DOHH2 (cell line): ENCODE results near the gene NCOA5.

Experiments
- H3F3A ChIP-seq: fragments of 200-600 bp; sonication (generic), shearing (Covaris generic); 2 replicates; pipeline ENCODE4 v1.6.0; 2016; ENCODE audit warnings: antibody characterized with exemption, mild to moderate bottlenecking; ENCODE audit not compliant: control insufficient read depth, insufficient read depth
- H3K27ac ChIP-seq: fragments of 200-600 bp; sonication (generic); 2 replicates; pipeline ENCODE4 v1.5.1; 2014; ENCODE audit warnings: low read depth, mild to moderate bottlenecking, low read length, moderate library complexity
- H3K27me3 ChIP-seq: fragments of 200-600 bp; sonication (generic); 2 replicates; pipeline ENCODE4 v1.6.1; 2014; ENCODE audit warnings: mild to moderate bottlenecking, low read length, mixed read lengths; ENCODE audit not compliant: control insufficient read depth
- H3K36me3 ChIP-seq: fragments of 200-600 bp; sonication (generic); 2 replicates; pipeline ENCODE4 v1.6.1; 2014; ENCODE audit warnings: mild to moderate bottlenecking, low read length, moderate library complexity, mixed read lengths; ENCODE audit not compliant: control insufficient read depth
- H3K4me1 ChIP-seq: fragments of 200-600 bp; sonication (generic); 2 replicates; pipeline ENCODE4 v1.6.1; 2014; ENCODE audit warnings: mild to moderate bottlenecking, low read length, mixed read lengths; ENCODE audit not compliant: control insufficient read depth
- H3K4me2 ChIP-seq: fragments of 200-600 bp; sonication (generic); 2 replicates; pipeline ENCODE4 v1.6.0; 2014; ENCODE audit warnings: mild to moderate bottlenecking, low read length, moderate library complexity
- H3K4me3 ChIP-seq: fragments of 200-600 bp; sonication (generic); 2 replicates; pipeline ENCODE4 v1.5.1; 2014; ENCODE audit warnings: mild to moderate bottlenecking, low read length, mixed read lengths
- H3K79me2 ChIP-seq: fragments of 200-600 bp; sonication (generic); 2 replicates; pipeline ENCODE4 v1.6.1; 2014; ENCODE audit warnings: mild to moderate bottlenecking, low read length, mixed read lengths; ENCODE audit not compliant: control insufficient read depth
- H3K9me2 ChIP-seq: fragments of 200-600 bp; sonication (generic); replicated peaks from 2 replicates; pipeline ENCODE4 v1.6.1; 2014; ENCODE audit warnings: mild to moderate bottlenecking, low read length, mixed read lengths; ENCODE audit not compliant: control insufficient read depth
- H3K9me3 ChIP-seq: fragments of 200-600 bp; sonication (generic); 2 replicates; pipeline ENCODE4 v1.6.1; 2014; ENCODE audit warnings: antibody characterized with exemption, low read length, mixed read lengths; ENCODE audit not compliant: control insufficient read depth, insufficient read depth
- H4K20me1 ChIP-seq: fragments of 200-600 bp; sonication (generic); 2 replicates; pipeline ENCODE4 v1.6.0; 2014; ENCODE audit warnings: low read depth, mild to moderate bottlenecking, antibody characterized with exemption, low read length, moderate library complexity; ENCODE audit not compliant: control insufficient read depth, insufficient read depth
- CTCF ChIP-seq: fragments of 200-600 bp; sonication (generic); IDR thresholded peaks from one replicate; pipeline ENCODE4 v1.5.1; 2014; ENCODE audit warnings: antibody characterized with exemption, mild to moderate bottlenecking, low read depth, low read length; ENCODE audit not compliant: poor library complexity, severe bottlenecking
- EZH2phosphoT487 ChIP-seq: fragments of 200-600 bp; sonication (generic); IDR thresholded peaks from 2 replicates; pipeline ENCODE4 v1.6.1; 2017; ENCODE audit warnings: borderline replicate concordance, mild to moderate bottlenecking, antibody characterized with exemption, low read length, moderate library complexity, mixed read lengths

Gene NCOA5

GRCh38 chr20:46126440-46127056 is 36.8 kb upstream of the NCOA5 start:
- Histone ChIP-seq H3K27ac (no peak overlapping the region), H3K27me3 (peaks cover 19% of the 10 kb centered on the region), H3K9me3 (no peaks in the 10 kb centered on the region), H3K79me2 (0 out of 2 replicates have a peak, but pooled peaks cover 1% of the 10 kb centered on the region), H4K20me1 (0 out of 2 replicates have a peak, but pooled peaks cover 3% of the 10 kb centered on the region), H3F3A (no peaks in the 10 kb centered on the region), H3K4me3 (no peak overlapping the region), H3K36me3 (peaks cover 42% of the 10 kb centered on the region), H3K4me2 (no peak overlapping the region), H3K9me2 (no peaks in the 10 kb centered on the region), H3K4me1 (no peaks in the 10 kb centered on the region)
- no peak for TF ChIP-seq CTCF

- no peak overlapping the region for H3K4me2 ChIP-seq
- no peak overlapping the region for H3K27ac ChIP-seq
- H3F3A ChIP-seq = no peaks in the 10 kb centered on the region
- H3K36me3 ChIP-seq = peaks cover 46% of the 10 kb centered on the region
- peaks cover 22% of the 10 kb centered on the region for H3K79me2 ChIP-seq
- peaks cover 28% of the 10 kb centered on the region for H3K4me1 ChIP-seq
- H3K4me3 ChIP-seq = no peak overlapping the region
- H3K27me3 ChIP-seq = no peaks in the 10 kb centered on the region
- H3K9me2 ChIP-seq = no peaks in the 10 kb centered on the region
- H3K9me3 ChIP-seq = no peaks in the 10 kb centered on the region
- H4K20me1 ChIP-seq = peaks cover 4% of the 10 kb centered on the region; the same call in 1 of the 2 replicates
- TF ChIP-seq EZH2phosphoT487 = no peak
- no peak for TF ChIP-seq CTCF
Observed at GRCh38 chr20:46123482-46124245, 33.9 kb upstream of the NCOA5 start.

- no peaks in the 10 kb centered on the region for H3K9me2 ChIP-seq
Observed at GRCh38 chr20:46122516-46123481, 33.0 kb upstream of the NCOA5 start.

More at GRCh38 chr20:46122516-46123481, 33.0 kb upstream of the NCOA5 start:
- TF ChIP-seq EZH2phosphoT487 = no peak
- TF ChIP-seq CTCF = no peak
- no peaks in the 10 kb centered on the region for H3K27me3 ChIP-seq
- peaks cover 32% of the 10 kb centered on the region for H3K4me1 ChIP-seq
- no peaks in the 10 kb centered on the region for H3K9me3 ChIP-seq
- H3F3A ChIP-seq = no peaks in the 10 kb centered on the region
- H3K79me2 ChIP-seq = peaks cover 25% of the 10 kb centered on the region
- no peak overlapping the region for H3K4me2 ChIP-seq
- H4K20me1 ChIP-seq = peaks cover 4% of the 10 kb centered on the region; the same call in 1 of the 2 replicates
- peaks cover 46% of the 10 kb centered on the region for H3K36me3 ChIP-seq
- no peak overlapping the region for H3K27ac ChIP-seq
- no peak overlapping the region for H3K4me3 ChIP-seq
